GM18517 (cell line): ENCODE results near the gene THOC6.

Experiments
- ATAC-seq: cut with Tn5 transposase; IDR thresholded peaks from one replicate; pipeline ENCODE4 v1.9.1; 2021; ENCODE audit warnings: mild to moderate bottlenecking, moderate library complexity; ENCODE audit not compliant: unreplicated experiment

THOC6 gene

GRCh38 chr16:2991566-2992261 lies 32.1 kb upstream of the THOC6 start:
- ATAC-seq, result no peak

DNA sequence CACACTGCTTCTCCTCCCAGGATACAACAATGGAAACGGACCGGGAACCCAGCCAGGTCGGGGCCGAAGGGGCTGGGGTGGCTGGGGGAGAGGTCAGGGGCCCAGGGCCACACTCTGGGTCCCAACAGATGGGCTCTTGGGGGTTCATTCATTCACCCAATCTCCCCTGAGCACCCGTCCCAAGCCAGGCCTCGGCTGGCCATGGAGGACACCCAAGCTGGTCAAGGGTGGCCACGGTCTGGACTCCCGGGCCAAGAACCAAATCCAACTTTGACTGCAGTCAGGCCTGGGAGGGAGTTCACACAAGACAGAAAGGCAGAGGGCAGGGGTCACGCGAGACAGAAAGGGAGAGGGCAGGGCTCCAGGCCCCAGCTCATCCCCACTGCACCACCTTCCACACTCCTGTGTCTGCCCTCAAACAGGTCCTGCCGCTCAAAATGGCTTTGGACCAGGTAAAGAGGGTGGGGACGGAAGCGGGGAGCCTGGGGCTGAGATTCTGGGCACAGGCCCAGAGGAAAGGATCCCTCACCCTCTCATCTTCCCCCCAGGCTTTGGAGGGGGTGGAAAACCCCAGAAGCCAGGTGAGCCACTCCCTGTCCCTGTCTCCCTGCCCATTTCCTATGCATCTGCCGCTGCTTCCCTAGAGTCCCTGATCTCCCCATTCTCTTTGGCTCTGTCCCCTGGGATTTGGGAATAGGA lies 31.3 kb upstream of the THOC6 start:
- ATAC-seq, result no peak

DNA sequence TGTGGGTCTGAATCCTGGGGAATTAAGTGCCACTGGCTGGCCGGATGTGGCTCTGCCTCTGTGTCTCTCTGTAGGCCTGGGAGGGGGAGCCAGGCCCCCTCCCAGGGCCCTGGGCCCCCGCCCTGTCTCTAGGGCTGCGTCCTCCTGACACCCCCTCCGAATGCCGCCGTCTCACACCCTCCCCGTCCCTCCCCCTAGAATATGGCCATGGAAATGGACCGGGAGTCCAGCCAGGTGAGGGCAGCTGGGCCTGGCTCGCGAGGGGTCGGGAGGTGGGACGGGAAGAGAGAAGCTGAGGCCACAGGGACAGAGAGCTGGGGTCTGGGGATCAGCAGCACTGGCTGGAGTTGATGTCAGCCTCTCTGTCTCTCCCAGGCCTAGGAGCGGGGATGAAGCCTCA lies 27.5 kb upstream of the THOC6 start:
- ATAC-seq, result no peak

GRCh38 chr16:2999929-3000328 lies 23.9 kb upstream of the THOC6 start:
- ATAC-seq, result no peak

GRCh38 chr16:3000540-3000939 lies 23.3 kb upstream of the THOC6 start:
- no peak for ATAC-seq

DNA sequence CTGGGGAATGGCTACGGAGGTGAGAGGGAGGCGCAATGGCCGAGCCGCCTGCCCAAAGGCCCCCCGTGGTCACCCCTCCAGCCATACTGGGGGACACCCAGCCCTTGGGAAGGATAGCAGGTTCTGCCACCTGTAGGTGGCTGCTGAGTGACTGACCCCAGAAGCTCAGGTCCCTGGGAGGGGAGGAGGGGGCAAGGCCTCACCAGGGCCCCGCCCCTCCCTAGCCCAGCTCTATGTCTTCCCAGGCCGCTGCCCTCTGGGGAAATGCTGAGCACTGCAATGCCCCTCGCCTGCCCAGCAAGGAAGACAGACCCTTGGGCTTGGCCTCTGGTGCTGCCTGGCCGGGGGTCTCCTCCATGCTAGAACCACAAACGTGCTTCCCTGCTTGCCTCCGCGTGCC lies 22.5 kb upstream of the THOC6 start:
- ATAC-seq, result no peak

GRCh38 chr16:3003582-3004270 lies 20.1 kb upstream of the THOC6 start:
- ATAC-seq, result peak; percentile 94

DNA sequence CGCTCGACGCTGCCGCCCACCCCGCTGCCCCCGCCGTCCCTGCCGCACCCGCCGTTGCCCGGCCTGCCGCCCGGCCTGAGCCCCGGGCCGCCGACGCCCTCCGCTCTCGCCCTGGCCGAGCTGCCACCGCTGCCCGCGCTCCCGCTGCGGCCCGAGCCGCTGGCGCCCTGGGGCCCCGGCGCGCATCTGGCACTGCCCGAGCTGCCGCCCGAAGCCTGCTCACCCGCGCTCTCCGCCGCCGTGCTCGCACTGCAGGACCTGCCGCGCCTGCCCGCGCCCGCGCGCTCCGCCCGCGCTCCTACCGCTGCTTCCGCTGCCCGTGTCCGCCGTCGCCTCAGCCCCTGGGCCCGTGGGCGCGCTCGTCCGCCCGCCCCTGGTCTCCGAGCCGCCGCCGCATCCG lies 19.5 kb upstream of the THOC6 start:
- ATAC-seq, result peak; percentile 8

- ATAC-seq, result no peak
Measured at GRCh38 chr16:3004781-3005284, 19.0 kb upstream of the THOC6 start.

DNA sequence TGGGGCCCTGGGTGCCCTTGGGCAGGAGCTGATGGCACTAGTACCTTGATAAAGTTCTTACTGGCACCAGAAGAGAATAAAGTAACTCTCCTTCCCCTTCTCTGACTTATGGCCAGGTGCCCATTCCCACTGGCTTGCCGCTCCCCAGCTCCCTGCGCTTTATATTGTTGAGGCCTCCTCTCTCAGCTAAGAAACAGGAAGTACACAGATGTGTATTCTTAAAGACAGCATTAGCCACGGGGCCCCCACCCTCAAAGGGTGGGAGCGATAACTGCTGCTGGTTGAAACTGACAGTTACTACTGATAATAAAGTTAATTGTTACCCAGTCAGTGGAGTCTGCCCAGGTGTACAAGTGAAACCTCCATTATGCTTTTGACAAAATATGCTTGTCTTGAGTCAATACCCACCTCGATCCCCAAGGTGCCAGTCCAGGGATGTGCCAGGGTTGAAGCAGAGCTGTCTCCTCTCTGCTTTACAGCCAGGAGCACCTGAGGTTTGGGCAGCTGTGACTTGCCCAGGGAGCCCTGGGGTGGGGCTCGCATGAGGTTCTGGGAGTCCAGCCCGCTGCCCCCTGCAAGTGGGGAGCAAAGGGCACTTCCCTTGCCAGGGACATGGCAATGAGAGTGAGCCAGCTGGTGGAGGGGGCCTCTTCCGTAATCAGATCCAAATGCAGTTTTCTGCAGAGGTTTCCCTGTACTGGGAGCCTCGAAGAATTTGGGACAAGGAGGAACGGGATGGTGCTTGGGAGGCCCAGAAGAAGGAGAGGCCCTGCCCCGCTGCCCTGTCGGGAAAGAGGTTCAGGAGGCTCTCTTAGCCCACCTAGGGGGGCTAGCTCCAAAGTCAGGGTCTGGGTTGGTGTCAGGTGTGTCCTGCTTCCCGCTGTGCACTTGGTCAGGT lies 16.5 kb upstream of the THOC6 start:
- ATAC-seq, result no peak

DNA sequence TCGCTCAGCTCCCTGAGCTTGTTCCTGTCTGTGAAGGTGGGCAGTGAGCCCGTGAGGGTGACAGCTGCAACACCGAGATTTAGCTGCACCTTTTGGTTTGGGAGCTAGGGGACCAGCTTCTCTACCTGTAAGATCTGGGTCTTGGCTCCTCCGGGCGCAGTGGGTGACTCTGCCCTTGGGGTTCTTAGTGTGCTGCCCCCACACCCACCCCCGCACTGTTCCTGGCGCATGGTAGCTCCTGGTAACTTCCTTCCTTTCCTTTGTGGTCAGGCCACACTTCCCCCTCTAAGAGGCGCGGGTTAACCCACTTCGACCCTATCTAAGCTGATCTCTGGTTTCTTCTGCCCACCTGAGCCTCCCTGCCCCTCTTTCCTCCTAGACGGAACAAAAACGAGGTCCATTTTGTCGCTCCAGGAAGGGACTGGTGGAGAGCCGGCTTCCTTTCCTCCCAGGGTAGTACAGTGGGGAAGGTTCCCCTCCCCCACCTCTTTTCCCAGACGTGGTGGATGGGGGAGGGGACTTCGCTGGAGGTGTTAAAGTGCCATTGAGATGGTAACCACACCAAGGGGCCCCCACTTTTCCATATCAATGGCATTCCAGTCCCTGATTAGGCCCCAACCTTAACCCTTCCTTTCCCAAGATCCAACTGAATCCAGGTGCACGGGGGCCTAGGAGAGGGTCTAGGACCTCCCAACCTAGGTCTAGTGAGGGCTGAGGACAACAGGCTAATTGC lies 15.7 kb upstream of the THOC6 start:
- no peak for ATAC-seq

GRCh38 chr16:3008690-3009037 lies 15.2 kb upstream of the THOC6 start:
- no peak for ATAC-seq

DNA sequence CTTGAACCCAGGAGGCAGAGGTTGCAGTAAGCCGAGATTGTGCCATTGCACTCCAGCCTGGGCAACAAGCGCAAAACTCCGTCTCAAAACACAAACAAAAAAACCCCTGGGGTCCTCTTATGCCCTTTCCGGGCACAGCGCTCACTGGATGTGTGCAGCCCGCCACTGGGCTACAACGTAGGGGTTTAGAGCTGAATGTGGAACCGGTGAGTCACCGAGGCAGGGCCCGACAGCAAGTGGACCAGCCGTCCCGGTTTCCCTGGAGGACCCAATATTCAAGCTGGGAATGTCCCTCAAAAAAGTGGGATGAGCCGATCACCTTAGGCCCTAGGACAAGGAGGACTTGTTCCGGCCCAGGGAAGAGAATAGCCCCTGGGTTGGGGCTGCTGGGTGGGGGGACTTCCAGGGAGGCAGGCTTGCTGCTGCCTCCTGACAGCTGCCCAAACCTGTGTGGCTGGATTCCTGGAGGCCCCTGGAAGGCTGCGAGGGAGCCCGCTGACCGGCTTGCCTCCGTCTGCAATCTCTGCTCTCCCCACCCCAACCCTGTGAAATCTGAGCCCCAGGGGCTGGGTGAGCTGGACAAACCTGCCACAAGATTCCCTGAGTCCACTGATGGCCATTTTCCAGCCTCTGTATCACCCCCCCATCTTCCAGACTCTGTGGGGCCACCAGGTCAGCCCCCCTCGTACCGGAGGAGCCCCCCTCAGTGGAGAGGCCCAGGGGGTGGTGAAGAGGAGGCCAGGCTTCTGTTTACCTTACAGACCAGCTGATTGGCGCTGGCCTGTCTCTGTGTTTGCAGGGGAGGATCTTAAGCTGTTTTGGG lies 14.1 kb upstream of the THOC6 start:
- ATAC-seq, result no peak

- ATAC-seq, result no peak
Measured at GRCh38 chr16:3010510-3010909, 13.3 kb upstream of the THOC6 start.

DNA sequence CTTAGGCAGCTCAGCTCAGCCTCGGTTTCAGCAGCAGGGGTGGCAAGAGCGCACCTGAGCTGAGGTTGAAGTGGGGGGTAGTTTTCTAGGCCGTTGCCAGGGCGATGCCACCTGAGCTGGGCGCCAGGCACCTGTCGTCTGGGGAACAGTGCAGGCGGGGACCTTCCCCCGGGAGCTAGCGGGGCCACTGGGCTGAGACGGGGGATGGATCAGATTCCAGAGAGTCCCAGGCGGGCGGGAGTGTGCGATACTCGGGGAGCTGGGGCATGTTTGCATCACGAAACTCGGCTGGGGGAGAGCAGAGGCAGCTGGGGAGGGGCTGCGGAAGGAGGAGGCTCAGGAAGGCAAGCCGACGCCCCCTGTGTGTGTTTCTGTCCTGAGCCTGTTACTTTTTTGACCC lies 11.6 kb upstream of the THOC6 start:
- ATAC-seq, result no peak

GRCh38 chr16:3012828-3013420 lies 10.9 kb upstream of the THOC6 start, which contains the start of gene CLDN9:
TSS of gene CLDN9 (plus strand) at chr16:3012923. CDS start at chr16:3013363, 440 bp downstream.
- no peak for ATAC-seq

GRCh38 chr16:3013491-3013951 lies 10.3 kb upstream of the THOC6 start:
- no peak for ATAC-seq

DNA sequence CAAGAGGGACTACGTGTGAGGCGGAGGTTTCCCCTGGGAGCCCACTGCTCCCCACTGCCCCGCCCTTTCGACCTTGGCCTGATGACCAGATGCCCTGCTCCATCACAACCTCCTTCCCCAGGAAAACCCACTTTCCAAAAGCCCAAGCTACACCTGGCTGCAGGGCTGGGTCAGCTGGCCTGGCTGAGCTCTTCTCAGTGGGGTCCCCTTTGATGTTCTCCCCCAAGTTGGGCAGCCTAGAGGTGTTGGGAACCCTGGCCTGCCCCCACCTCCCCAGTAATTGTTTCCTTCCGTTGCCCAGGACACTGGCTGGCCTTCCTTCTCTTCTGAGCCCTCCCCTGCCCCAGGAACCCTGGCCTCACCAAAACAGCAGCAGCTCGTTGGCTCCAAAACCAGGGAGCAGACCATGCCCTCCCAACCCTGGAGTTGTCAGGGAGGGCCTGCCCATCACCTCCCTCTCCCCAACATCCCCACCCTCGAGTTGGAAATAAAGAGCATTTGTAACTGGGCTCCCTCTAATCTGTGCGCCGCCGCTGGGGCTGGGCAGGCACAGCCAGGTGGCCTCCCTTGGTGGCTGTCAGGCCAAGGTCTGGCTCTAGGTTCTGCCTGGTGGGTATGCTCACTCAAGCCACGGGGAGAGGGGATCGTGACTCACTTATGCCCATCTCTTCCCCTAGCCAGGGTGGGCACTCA lies 9.7 kb upstream of the THOC6 start:
- no peak for ATAC-seq
